Measurements from ENCODE around the gene OSM. TPM values are rescaled to one million over a fixed set of nuclear protein-coding genes. Genes with fewer than 3 reads are reported as not detected.

The OSM gene
- total and polyA plus RNA-seq, 2 experiments from 2014 or later, result not detected

DNA sequence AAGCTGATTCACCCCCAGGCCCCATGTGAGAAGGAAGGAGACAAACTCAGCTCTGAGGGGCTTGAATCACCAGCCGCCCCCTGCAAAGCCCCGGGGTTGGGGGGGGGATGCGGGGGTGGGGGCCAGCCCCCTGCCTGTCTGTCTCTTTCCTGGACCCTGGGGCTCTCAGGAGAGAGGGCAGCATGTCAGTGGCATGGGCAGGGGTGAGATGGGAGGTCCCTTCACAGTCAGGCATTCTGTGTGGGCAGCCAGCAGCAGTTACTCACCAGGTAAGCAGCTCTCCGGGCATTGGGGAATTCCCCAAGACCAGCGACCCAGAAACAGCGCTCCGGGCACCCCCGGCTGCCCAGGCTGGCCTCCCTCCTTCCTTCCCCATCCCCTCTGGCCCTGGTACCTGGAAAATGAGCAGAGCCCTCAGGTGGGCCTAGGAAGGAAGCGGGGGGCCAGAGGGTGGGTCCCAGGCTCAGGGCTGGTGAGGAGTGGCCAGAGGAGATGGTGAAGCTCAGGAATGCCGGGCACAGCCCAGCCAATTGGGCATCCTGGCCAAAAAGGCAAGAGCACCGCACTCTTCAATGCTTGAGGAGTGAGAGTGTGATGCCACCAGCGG lies 15.9 kb downstream of the OSM start (continued):
- TF ChIP-seq, protein P1, sequence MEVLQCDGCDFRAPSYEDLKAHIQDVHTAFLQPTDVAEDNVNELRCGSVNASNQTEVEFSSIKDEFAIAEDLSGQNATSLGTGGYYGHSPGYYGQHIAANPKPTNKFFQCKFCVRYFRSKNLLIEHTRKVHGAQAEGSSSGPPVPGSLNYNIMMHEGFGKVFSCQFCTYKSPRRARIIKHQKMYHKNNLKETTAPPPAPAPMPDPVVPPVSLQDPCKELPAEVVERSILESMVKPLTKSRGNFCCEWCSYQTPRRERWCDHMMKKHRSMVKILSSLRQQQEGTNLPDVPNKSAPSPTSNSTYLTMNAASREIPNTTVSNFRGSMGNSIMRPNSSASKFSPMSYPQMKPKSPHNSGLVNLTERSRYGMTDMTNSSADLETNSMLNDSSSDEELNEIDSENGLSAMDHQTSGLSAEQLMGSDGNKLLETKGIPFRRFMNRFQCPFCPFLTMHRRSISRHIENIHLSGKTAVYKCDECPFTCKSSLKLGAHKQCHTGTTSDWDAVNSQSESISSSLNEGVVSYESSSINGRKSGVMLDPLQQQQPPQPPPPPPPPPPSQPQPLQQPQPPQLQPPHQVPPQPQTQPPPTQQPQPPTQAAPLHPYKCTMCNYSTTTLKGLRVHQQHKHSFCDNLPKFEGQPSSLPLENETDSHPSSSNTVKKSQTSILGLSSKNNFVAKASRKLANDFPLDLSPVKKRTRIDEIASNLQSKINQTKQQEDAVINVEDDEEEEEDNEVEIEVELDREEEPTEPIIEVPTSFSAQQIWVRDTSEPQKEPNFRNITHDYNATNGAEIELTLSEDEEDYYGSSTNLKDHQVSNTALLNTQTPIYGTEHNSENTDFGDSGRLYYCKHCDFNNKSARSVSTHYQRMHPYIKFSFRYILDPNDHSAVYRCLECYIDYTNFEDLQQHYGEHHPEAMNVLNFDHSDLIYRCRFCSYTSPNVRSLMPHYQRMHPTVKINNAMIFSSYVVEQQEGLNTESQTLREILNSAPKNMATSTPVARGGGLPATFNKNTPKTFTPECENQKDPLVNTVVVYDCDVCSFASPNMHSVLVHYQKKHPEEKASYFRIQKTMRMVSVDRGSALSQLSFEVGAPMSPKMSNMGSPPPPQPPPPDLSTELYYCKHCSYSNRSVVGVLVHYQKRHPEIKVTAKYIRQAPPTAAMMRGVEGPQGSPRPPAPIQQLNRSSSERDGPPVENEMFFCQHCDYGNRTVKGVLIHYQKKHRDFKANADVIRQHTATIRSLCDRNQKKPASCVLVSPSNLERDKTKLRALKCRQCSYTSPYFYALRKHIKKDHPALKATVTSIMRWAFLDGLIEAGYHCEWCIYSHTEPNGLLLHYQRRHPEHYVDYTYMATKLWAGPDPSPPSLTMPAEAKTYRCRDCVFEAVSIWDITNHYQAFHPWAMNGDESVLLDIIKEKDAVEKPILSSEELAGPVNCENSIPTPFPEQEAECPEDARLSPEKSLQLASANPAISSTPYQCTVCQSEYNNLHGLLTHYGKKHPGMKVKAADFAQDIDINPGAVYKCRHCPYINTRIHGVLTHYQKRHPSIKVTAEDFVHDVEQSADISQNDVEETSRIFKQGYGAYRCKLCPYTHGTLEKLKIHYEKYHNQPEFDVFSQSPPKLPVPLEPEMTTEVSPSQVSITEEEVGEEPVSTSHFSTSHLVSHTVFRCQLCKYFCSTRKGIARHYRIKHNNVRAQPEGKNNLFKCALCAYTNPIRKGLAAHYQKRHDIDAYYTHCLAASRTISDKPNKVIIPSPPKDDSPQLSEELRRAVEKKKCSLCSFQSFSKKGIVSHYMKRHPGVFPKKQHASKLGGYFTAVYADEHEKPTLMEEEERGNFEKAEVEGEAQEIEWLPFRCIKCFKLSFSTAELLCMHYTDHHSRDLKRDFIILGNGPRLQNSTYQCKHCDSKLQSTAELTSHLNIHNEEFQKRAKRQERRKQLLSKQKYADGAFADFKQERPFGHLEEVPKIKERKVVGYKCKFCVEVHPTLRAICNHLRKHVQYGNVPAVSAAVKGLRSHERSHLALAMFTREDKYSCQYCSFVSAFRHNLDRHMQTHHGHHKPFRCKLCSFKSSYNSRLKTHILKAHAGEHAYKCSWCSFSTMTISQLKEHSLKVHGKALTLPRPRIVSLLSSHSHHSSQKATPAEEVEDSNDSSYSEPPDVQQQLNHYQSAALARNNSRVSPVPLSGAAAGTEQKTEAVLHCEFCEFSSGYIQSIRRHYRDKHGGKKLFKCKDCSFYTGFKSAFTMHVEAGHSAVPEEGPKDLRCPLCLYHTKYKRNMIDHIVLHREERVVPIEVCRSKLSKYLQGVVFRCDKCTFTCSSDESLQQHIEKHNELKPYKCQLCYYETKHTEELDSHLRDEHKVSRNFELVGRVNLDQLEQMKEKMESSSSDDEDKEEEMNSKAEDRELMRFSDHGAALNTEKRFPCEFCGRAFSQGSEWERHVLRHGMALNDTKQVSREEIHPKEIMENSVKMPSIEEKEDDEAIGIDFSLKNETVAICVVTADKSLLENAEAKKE (CRISPR knock-in tag; IDR thresholded peaks at IDR 0.05), result no peak
- no peak for TF ChIP-seq JUNB (IDR thresholded peaks at IDR 0.05; ENCODE audit: unreplicated experiment)

DNA sequence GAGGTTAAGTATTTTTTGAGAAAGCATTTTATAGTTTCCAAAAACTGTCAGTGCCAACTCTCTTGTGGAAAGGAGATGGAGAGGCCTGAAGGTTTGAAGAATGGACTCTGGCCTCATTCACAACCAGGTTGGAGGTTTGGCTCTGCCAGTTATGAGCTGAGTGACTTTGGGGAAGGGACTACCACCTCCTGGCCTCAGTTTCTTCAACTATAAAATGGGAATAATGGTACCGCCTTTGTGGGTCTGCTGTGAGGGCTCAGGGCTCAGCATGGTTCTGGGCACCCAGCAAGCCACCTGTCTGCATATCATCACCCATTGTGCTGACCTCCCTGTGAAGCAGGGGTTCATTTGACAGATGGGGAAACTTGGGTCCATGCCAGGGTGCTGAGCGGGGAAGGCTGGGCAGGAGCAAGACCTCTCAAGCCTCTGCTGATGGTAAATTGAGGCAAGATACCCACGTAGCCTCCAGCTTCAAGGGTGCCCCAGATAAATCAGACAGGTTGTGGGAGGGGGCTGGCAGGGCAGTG lies 16.5 kb downstream of the OSM start:
- Histone ChIP-seq H3K27ac (ENCODE audit: low read depth) (no peak overlapping the region), H3K4me2 (no peak overlapping the region)
- H3K36me3 Mint-ChIP-seq (ENCODE audit: low read depth), result no peaks in the 10 kb centered on the region; the same call in 2 of the 3 replicates

More for the DNA sequence above, 16.5 kb downstream of the OSM start:
- Histone ChIP-seq H4K20me1 (replicated peaks; ENCODE audit: insufficient read depth) (no peaks in the 10 kb centered on the region), H3K4me3 (no peak overlapping the region), H3K9me2 (ENCODE audit: insufficient read depth) (no peaks in the 10 kb centered on the region), H3F3A (replicated peaks; ENCODE audit: low read depth) (no peaks in the 10 kb centered on the region), H2AFZ (no peak overlapping the region), H3K36me3 (ENCODE audit: insufficient read depth) (no peaks in the 10 kb centered on the region), H3K4me1 (ENCODE audit: insufficient read depth) (peaks cover 18% of the 10 kb centered on the region), H3K79me2 (replicated peaks; ENCODE audit: insufficient read depth) (no peaks in the 10 kb centered on the region), H3K27me3 (ENCODE audit: insufficient read depth) (no peaks in the 10 kb centered on the region)
- TF ChIP-seq EZH2 (IDR thresholded peaks at IDR 0.05; ENCODE audit: low read depth, unreplicated experiment), result no peak
- TF ChIP-seq, protein P1 (CRISPR knock-in tag; IDR thresholded peaks at IDR 0.05), result no peak
- H3K4me1 Mint-ChIP-seq, result peaks cover 35% of the 10 kb centered on the region
- no peaks in the 10 kb centered on the region for H3K9me3 Mint-ChIP-seq
- DNase-seq (ENCODE audit: low spot score), result no peak
- H3K27ac Mint-ChIP-seq, result no peak overlapping the region
- no peak for ATAC-seq
- peaks cover 13% of the 10 kb centered on the region for H3K27me3 Mint-ChIP-seq (ENCODE audit: insufficient read depth, low read depth, poor library complexity)
- H3K4me3 Mint-ChIP-seq, result no peak overlapping the region

Measured in GM23338 (cell line).